Measurements from ENCODE around the gene HS3ST3B1. TPM values are rescaled to one million over a fixed set of nuclear protein-coding genes. Genes with fewer than 3 reads are reported as not detected.

HS3ST3B1 gene
- total RNA-seq, 1 experiment from 2014 or later: 2.4 TPM

- BruUV-seq (replicated peaks): no TSS peak
- no peak overlapping the region for H3K4me3 ChIP-seq (replicated peaks in 1 of 2; ENCODE audit: low read depth in 1 of 2, low read length in 2 of 2)
- ChIA-PET CTCF (no interaction called here), RAD21 (ENCODE audit: low non-redundant PET in 1 of 2, low total read pairs in 2 of 2, uncharacterized antibody in 2 of 2, unreplicated experiment in 2 of 2) (no interaction called here), POLR2A (no interaction called here)
- no peak overlapping the region for H3K9ac ChIP-seq (ENCODE audit: low read length)
- ATAC-seq (no peak), DNase-seq (ENCODE audit: low read depth, low spot score) (no peak)
- H3K36me3 ChIP-seq (ENCODE audit: control insufficient read depth in 1 of 2, insufficient read depth in 2 of 2, low read length in 2 of 2): no peaks in the 10 kb centered on the region
- H2AFZ ChIP-seq (ENCODE audit: low read depth, low read length, poor library complexity, severe bottlenecking): no peak overlapping the region
- peaks cover 12% of the 10 kb centered on the region for H3K27me3 ChIP-seq (ENCODE audit: insufficient read depth, low read length)
- no peak overlapping the region for H3K4me2 ChIP-seq (ENCODE audit: low read length)
- H3K9me3 ChIP-seq (ENCODE audit: control insufficient read depth in 1 of 2, insufficient read depth in 1 of 2, low read depth in 1 of 2, low read length in 2 of 2): no peaks in the 10 kb centered on the region
- no peaks in the 10 kb centered on the region for H4K20me1 ChIP-seq (ENCODE audit: insufficient read depth)
- H3K9me2 ChIP-seq (ENCODE audit: insufficient read depth): no peaks in the 10 kb centered on the region
- H3K79me2 ChIP-seq (ENCODE audit: insufficient read depth, low read length): no peaks in the 10 kb centered on the region
- H3K4me1 ChIP-seq (ENCODE audit: control insufficient read depth in 1 of 2, insufficient read depth in 2 of 2, low read length in 2 of 2): no peaks in the 10 kb centered on the region
- intact Hi-C loops (cut with micrococcal nuclease): no loop called here
- no peak overlapping the region for H3K27ac ChIP-seq (ENCODE audit: low read depth, low read length)
- TF ChIP-seq, protein P1, sequence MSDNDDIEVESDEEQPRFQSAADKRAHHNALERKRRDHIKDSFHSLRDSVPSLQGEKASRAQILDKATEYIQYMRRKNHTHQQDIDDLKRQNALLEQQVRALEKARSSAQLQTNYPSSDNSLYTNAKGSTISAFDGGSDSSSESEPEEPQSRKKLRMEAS (IDR thresholded peaks at IDR 0.05): no peak
- TF ChIP-seq REST (IDR thresholded peaks at IDR 0.05; ENCODE audit: low read depth) (no peak), CBX3 (IDR thresholded peaks at IDR 0.05; ENCODE audit: low read depth) (no peak), EZH2phosphoT487 (IDR thresholded peaks at IDR 0.05; ENCODE audit: borderline replicate concordance) (no peak), ELF1 (IDR thresholded peaks at IDR 0.05; ENCODE audit: borderline replicate concordance, low read depth) (no peak), POLR2A (IDR thresholded peaks at IDR 0.05; ENCODE audit: borderline replicate concordance, extremely low read depth, insufficient read depth, insufficient read length) (no peak), RAD21 (IDR thresholded peaks at IDR 0.05; ENCODE audit: low read depth) (no peak), JUND (IDR thresholded peaks at IDR 0.05) (no peak)
These were observed 19.4 kb upstream of the HS3ST3B1 start for GRCh38 chr17:14281530-14281929.

DNA sequence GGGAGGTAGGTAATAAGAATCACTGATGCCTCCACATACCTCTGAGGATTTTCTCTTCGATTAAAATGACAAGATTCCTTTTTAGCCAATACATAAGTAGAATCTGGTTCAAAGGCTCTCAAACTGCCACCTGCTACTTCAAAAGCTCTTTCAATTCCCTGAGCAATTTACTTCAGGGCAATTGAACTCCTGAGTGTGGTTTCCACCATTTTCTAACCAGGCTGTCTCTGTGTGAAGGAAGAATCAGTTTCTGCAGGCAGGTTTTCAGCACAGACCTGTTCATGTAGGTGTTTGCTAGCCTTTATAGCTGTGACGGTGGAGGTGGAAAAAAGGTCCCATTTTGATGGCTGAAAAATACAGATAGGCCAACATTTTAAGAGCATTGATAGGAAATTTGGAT is 18.2 kb upstream of the HS3ST3B1 start:
- H3K9me3 ChIP-seq (ENCODE audit: control insufficient read depth in 1 of 2, insufficient read depth in 1 of 2, low read depth in 1 of 2, low read length in 2 of 2): no peaks in the 10 kb centered on the region
- no peaks in the 10 kb centered on the region for H3K36me3 ChIP-seq (ENCODE audit: control insufficient read depth in 1 of 2, insufficient read depth in 2 of 2, low read length in 2 of 2)
- H3K4me1 ChIP-seq (ENCODE audit: control insufficient read depth in 1 of 2, insufficient read depth in 2 of 2, low read length in 2 of 2): no peaks in the 10 kb centered on the region
- ChIA-PET POLR2A (no interaction called here), RAD21 (ENCODE audit: low non-redundant PET in 1 of 2, low total read pairs in 2 of 2, uncharacterized antibody in 2 of 2, unreplicated experiment in 2 of 2) (no interaction called here), CTCF (no interaction called here)
- no peak overlapping the region for H3K4me3 ChIP-seq (replicated peaks in 1 of 2; ENCODE audit: low read depth in 1 of 2, low read length in 2 of 2)
- H3K9ac ChIP-seq (ENCODE audit: low read length): no peak overlapping the region
- H3K27ac ChIP-seq (ENCODE audit: low read depth, low read length): no peak overlapping the region
- BruUV-seq (replicated peaks): no TSS peak
- peaks cover 12% of the 10 kb centered on the region for H3K27me3 ChIP-seq (ENCODE audit: insufficient read depth, low read length)
- intact Hi-C loops (cut with micrococcal nuclease): no loop called here
- ATAC-seq (no peak), DNase-seq (ENCODE audit: low read depth, low spot score) (no peak)
- no peak overlapping the region for H2AFZ ChIP-seq (ENCODE audit: low read depth, low read length, poor library complexity, severe bottlenecking)
- no peaks in the 10 kb centered on the region for H3K79me2 ChIP-seq (ENCODE audit: insufficient read depth, low read length)
- H3K9me2 ChIP-seq (ENCODE audit: insufficient read depth): no peaks in the 10 kb centered on the region
- H3K4me2 ChIP-seq (ENCODE audit: low read length): no peak overlapping the region
- no peaks in the 10 kb centered on the region for H4K20me1 ChIP-seq (ENCODE audit: insufficient read depth)
- TF ChIP-seq ELF1 (IDR thresholded peaks at IDR 0.05; ENCODE audit: borderline replicate concordance, low read depth) (no peak), JUND (IDR thresholded peaks at IDR 0.05) (no peak), REST (IDR thresholded peaks at IDR 0.05; ENCODE audit: low read depth) (no peak), POLR2AphosphoS5 (IDR thresholded peaks at IDR 0.05; ENCODE audit: low read depth, low read length) (no peak), ZNF274 (IDR thresholded peaks at IDR 0.05; ENCODE audit: low read depth, low read length) (no peak), SIN3A (IDR thresholded peaks at IDR 0.05; ENCODE audit: low read depth) (no peak), EGR1 (IDR thresholded peaks at IDR 0.05; ENCODE audit: low read depth) (no peak), SP1 (IDR thresholded peaks at IDR 0.05; ENCODE audit: low read depth) (no peak), RAD21 (IDR thresholded peaks at IDR 0.05; ENCODE audit: low read depth) (no peak), SRF (IDR thresholded peaks at IDR 0.05; ENCODE audit: low read depth) (no peak), YY1 (IDR thresholded peaks at IDR 0.05; ENCODE audit: extremely low read depth, insufficient replicate concordance, low read depth, low read length) (no peak), EZH2 (IDR thresholded peaks at IDR 0.05) (no peak)
